NCI-H524 (cell line): ENCODE data around the gene EVI2A.
"Not testable (repeated sequence)": the region's sequence is repeated elsewhere in the genome, so short reads cannot be mapped to it uniquely, and the experiment has no call there.

Source experiments
- DNase-seq, 2 experiments: peaks; one replicate each; lab custom pipeline; 2025; lab: John Stamatoyannopoulos, UW

Gene EVI2A

GRCh38 chr17:31312223-31312622 is 9.2 kb downstream of the EVI2A start:
- DNase-seq: not testable (repeated sequence)

DNA sequence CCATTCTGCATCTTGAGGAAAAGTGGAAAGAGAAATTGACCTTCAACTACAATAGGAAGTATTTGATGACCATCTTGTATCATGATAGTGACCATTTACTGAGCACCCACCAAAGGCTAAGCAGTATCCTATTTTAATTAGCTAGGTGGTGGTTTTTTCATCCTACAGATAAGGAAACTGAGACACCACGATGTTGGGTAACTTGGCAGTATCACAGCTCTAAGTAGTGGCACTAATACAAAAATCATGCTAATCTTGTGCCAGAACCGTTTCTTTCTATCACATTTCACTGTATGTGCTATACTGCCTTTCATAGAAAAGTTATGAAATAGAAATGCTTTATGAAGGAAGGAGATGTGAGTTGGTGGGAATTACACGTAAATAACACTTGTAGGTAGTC is 9.9 kb downstream of the EVI2A start:
- DNase-seq: no peak

- DNase-seq: no peak
Measured at GRCh38 chr17:31310886-31311285, 10.5 kb downstream of the EVI2A start.

GRCh38 chr17:31310260-31310659 is 11.2 kb downstream of the EVI2A start:
- no peak for DNase-seq

DNA sequence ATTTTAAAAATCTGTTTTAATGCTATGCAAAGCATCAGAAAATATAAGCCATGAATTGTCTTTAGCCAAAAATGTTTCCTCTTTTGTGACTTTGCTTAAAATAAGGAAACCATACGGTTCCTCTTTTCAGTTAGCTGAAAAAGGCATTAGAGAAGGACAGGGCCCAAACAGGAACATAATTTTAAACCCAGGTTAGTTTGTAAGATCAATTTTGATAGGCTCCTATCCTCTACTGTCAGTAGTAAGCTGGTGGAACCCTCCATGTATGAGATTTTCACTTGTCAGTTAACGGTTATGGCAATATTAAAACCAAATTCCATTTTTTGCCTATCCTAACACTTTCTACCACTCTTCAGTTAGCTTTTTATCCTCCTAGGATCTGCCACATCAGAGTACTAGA is 11.9 kb downstream of the EVI2A start:
- no peak for DNase-seq

- DNase-seq: no peak
Measured at GRCh38 chr17:31308372-31309334, 12.8 kb downstream of the EVI2A start.

DNA sequence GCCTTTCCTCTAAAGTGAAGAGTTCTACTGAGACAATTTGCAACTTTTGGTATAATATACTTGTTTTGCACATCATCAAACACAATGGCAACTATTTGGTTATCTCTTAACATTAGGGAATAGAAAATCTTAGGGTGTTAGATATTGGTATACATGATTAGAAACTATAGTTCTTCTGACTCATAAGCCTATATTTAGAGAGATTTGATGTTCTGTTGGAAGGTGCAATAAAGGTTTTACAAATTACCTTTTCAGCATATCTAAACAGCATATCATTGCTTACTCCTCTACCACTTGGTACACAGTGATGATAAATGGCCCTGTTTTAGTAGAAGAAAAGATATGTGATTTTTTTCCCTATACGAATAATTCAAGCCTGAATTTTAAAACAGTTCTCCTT is 13.8 kb downstream of the EVI2A start:
- no peak for DNase-seq

DNA sequence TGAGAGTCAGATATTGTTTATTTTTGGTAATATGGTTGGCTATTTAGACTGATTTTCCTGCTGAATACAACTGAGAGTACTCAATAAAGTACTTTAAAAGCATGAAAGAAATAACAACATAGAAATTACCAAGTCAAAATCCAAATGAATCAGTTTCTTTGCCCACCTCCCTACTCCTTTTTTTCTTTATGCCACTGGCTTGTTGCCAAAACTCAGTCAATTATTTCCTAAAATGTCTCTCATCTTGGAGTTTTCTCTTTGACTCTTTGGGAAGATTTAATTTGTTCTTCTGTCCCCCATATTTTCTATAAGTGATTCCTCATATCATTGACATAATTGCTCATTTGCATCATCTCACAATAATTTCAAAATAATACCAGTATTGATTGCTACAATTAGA is 21.8 kb downstream of the EVI2A start:
- no peak for DNase-seq

GRCh38 chr17:31297090-31297489 is 24.3 kb downstream of the EVI2A start, which contains the start of gene OMG:
Gene OMG (minus strand): TSS chr17:31297239. CDS start chr17:31296331, 908 bp downstream.
- DNase-seq: no peak

DNA sequence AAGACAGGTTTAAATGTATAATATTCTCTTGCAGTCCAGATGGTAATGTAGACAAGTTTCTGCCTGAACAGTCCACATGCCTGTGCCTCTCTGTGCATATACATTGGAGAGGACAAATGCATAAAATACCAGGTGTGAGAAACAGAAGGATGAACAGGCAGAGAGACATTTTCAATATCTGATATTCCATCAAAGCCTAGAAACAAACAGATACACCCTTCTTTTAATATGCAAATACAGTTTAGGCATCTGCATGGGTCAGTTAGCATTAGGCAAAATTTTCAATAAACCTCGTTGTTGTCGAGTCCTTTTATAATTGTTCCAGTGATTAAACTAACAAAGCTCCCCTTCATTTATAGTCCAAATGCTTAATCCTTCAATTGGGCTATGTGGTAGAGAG is 25.3 kb downstream of the EVI2A start:
- no peak for DNase-seq

DNA sequence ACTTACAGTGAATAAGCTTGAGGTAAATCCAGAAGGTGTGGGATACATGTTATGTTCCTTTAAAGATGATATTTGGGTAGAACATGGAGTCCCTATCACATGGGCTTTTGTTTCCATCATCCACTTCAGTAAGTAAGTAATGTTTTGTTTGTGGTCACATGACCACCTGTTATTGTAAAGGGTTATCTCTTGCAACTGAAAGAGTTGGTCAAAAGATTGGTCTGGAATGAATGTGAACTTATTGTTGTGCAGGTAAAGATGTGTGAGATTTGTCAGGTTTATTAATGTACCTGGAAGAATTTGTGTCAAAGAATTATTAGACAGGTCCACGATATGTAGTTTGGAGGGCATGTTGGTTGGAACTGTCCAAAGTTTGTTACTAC is 25.9 kb downstream of the EVI2A start:
- DNase-seq: no peak

DNA sequence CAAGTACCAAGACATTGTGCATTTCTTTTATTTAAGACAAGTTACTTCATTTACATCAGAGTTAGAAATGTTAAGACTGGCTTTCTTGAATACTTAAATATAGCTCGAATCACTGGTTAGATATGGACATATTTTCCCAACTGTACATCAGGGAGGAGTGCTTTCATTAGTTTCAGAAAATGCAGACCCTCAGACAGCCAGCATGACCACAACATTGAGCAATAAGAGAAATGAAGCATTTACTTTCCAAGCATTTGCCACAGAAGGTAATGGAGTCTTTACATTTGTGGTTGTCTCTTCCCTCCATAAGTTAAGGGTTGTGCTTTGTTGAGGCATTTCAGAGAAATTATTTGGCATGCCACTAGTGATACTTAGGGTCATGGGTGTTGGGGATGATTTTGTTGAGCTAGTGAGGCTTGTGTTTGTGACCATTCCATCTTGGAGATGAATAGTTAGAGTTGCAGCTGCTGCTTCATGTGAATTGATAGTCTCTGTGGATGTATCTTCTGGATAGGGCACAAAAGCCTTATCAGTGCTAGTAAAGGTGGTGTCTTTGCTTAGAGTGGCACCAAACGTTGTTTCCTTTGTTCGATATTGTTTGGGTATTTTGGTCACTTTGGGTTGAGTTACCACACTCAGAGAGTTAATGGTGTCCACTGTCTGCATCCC is 26.5 kb downstream of the EVI2A start:
- DNase-seq: no peak

DNA sequence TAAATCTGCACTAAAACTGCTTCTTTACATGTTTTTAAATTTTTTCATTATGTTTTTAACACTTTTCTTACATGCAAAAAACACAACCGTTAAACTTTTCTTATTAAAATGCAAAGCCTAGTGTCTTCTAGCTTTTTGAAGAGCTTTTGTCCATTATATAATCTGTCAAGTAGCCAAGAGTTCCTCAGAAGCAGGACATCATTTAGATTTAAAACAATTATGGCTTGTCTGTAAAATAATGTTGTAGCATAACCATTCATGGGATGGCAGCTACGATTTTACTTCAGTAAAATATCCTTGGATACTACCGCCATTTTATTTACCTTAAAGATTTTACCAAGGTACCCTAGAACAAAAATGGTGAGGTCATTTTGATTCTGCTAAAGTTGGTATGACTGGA is 27.2 kb downstream of the EVI2A start:
- no peak for DNase-seq

GRCh38 chr17:31293581-31293980 is 27.8 kb downstream of the EVI2A start:
- DNase-seq: no peak

GRCh38 chr17:31291820-31292219 is 29.6 kb downstream of the EVI2A start:
- no peak for DNase-seq

DNA sequence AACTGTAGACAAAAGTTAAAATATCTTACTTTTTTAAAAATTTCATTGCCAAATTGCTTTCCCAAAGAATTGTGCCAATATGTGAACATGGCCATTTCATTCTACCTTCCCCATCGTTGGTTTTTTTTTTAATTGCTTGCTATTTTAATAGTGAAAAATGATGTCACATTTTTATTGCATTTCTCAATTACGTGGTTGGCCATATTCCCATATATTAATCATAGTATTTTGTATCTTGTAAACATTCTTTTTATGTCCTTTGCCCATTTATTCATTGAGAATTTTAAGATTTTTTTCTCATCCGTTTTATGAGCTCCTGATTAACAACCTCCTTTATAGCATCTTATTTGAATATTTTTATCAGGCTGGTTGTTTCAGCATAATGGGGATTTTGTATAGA is 31.6 kb downstream of the EVI2A start:
- no peak for DNase-seq

- DNase-seq: not testable (repeated sequence)
Measured at GRCh38 chr17:31287932-31288331, 33.5 kb downstream of the EVI2A start.

DNA sequence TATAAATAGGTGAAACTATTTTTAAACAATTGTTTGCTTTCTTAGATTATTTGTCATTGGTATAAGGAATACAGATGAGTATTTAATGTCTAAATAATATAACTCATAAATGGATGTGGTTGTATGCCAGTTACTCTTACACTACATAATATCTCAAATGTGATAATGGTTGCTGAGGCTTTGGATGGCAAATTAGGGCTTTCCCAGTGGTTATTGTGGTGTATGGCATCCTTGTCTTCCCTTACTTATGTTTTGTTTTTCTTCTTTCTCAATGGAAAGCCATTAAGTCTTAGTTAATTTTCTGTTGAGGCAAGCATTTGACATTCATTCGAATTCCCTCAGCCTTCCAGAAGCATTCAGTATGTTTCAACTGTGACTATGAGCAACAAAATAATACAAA is 34.8 kb downstream of the EVI2A start:
- no peak for DNase-seq

- no peak for DNase-seq
Measured at GRCh38 chr17:31283841-31284240, 37.6 kb downstream of the EVI2A start.

DNA sequence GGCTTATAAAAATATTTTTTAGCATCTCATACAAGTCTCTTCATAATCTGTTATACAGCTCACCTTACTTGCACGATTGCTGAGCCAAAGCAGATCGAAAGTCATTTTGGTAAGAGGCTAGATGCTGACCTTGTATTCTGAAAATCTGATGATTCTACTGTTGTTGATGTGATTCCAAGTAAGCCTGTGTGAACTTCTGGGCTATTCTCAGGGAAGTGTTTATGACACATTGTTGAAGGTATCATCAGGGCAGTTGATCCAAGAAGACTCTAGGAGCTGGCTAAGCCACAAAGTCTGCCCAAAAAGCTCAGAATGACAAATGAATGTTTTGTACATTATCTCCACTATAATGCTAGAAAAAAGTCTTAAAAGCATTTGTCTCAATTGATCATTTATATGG is 40.4 kb downstream of the EVI2A start:
- no peak for DNase-seq

DNA sequence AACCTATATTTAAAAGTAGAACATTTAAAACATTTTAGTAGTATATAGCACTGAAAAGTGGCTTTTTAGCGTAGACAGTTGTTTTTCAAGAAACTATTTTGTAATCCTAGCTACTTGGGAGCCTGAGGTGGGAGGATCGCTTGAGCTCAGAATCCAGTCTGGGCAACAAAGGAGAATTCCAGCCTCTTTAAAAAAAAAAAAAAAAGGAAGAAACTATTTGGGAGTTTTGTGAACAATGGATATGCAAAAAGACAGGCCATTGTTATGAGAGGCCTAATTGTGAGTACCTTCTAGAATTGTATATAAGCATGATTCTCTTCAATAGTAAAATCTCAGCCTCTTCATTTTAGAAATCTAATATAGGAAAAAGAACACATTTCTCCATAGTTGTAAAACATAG is 42.0 kb downstream of the EVI2A start:
- no peak for DNase-seq

GRCh38 chr17:31275116-31275515 is 46.3 kb downstream of the EVI2A start:
- DNase-seq: no peak

DNA sequence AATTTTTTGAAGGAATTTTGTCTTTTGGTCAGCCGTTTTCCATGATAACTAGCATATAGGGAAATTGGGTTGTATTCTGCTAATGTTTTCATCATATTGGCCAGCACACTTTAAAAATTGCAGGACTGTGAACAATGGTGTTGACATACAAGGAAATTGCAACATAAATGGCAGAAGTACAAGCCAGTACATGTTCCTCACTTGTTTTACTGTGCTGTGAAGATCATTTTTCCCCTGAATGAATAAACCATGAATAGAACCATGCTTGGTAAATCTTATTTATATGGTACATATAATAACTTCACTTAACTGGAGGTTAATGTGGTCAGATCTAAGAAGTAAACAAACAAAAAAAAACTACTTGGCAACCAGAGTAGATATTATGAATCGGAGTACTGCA is 47.2 kb downstream of the EVI2A start:
- no peak for DNase-seq
